ENCODE data around the gene LTA. TPM values are rescaled to one million over a fixed set of nuclear protein-coding genes. Genes with fewer than 3 reads are reported as not detected.

LTA gene
- polyA plus RNA-seq, 3 donors: 0.26 to 0.28 TPM; not detected in 1

GRCh38 chr6:31573239-31574105 is 1.4 kb downstream of the LTA start:
- peaks cover 69% of the 10 kb centered on the region for H3K4me1 Mint-ChIP-seq
- no peak overlapping the region for H3K4me3 ChIP-seq (replicated peaks in 1 of 3; ENCODE audit: low read depth in 2 of 3, low read length in 3 of 3)
- H3K27ac Mint-ChIP-seq: peak overlapping the region in 3 of 7 donors; percentile 10 to 90 (median 83)

More at GRCh38 chr6:31573239-31574105, 1.4 kb downstream of the LTA start:
- H3K4me2 ChIP-seq (replicated peaks; ENCODE audit: extremely low read depth, low read length, poor library complexity, severe bottlenecking): no peak overlapping the region
- peaks cover 15 to 19% of the 10 kb centered on the region in 2 donors for H3K36me3 ChIP-seq (replicated peaks in 1 of 2; ENCODE audit: control insufficient read depth in 1 of 2, insufficient read depth in 2 of 2, low read length in 2 of 2)
- H3K4me1 ChIP-seq (ENCODE audit: control insufficient read depth in 1 of 2, insufficient read depth in 2 of 2, low read length in 2 of 2): peaks cover 52 to 57% of the 10 kb centered on the region in 2 donors
- H3K79me2 ChIP-seq (ENCODE audit: insufficient read depth, low read length): peaks cover 29% of the 10 kb centered on the region
- H3K9me3 ChIP-seq (replicated peaks in 1 of 2; ENCODE audit: control insufficient read depth in 1 of 2, insufficient read depth in 1 of 2, low read length in 2 of 2): no peaks in the 10 kb centered on the region
- Mint-ChIP-seq H3K36me3 (peaks cover 24 to 26% of the 10 kb centered on the region in 2 donors), H3K9me3 (peaks cover 0 to 3% (median 0%) of the 10 kb centered on the region in 7 donors), H3K27me3 (ENCODE audit: low read depth in 3 of 3) (peaks cover 1 to 5% (median 3%) of the 10 kb centered on the region in 3 donors), H3K4me3 (peak overlapping the region in 1 of 2 donors; percentile 32)
- intact Hi-C loops (cut with micrococcal nuclease): no loop called here
- no peak overlapping the region for H2AFZ ChIP-seq (ENCODE audit: insufficient read depth, low read depth, low read length, poor library complexity, severe bottlenecking)
- H3K27me3 ChIP-seq (ENCODE audit: control insufficient read depth in 2 of 2, insufficient read depth in 2 of 2, low read length in 2 of 2): no peaks in the 10 kb centered on the region
- 99% methylated on average over 7 of the region's 9 CpGs for WGBS (ENCODE audit: insufficient coverage)
- H3K27ac ChIP-seq (ENCODE audit: low read depth in 1 of 2, low read length in 2 of 2): no peak overlapping the region
- no peak overlapping the region for H3K9ac ChIP-seq (ENCODE audit: insufficient read depth, low read length, poor library complexity, severe bottlenecking)
- peaks cover 29% of the 10 kb centered on the region for H4K20me1 ChIP-seq (ENCODE audit: insufficient read depth, low read length)
- no peak for DNase-seq
- TF ChIP-seq, protein P1, sequence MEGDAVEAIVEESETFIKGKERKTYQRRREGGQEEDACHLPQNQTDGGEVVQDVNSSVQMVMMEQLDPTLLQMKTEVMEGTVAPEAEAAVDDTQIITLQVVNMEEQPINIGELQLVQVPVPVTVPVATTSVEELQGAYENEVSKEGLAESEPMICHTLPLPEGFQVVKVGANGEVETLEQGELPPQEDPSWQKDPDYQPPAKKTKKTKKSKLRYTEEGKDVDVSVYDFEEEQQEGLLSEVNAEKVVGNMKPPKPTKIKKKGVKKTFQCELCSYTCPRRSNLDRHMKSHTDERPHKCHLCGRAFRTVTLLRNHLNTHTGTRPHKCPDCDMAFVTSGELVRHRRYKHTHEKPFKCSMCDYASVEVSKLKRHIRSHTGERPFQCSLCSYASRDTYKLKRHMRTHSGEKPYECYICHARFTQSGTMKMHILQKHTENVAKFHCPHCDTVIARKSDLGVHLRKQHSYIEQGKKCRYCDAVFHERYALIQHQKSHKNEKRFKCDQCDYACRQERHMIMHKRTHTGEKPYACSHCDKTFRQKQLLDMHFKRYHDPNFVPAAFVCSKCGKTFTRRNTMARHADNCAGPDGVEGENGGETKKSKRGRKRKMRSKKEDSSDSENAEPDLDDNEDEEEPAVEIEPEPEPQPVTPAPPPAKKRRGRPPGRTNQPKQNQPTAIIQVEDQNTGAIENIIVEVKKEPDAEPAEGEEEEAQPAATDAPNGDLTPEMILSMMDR (IDR thresholded peaks at IDR 0.05): no peak
